Naive thymus-derived CD4-positive, alpha-beta T cell (primary cell): ENCODE results near the gene MYT1. TPM values are rescaled to one million over a fixed set of nuclear protein-coding genes. Genes with fewer than 3 reads are reported as not detected.
A peak's percentile ranks its signal among the peaks of the same experiment; 100 is the strongest.

Experiments used
- ATAC-seq: fragments of 150-1000 bp; cut with Tn5 transposase; 2 replicates; pipeline ENCODE4 v1.10.0; 2021; ENCODE audit warnings: mild to moderate bottlenecking, moderate library complexity
- CTCF ChIA-PET: fragments of 350-600 bp; sonication (Branson Sonifier 250); formaldehyde crosslinking; loops from one replicate; lab custom pipeline; 2021; ENCODE audit warnings: antibody characterized with exemption; lab: Charles Lee
- POLR2A ChIA-PET: fragments of 350-600 bp; sonication (Branson Sonifier 250); formaldehyde crosslinking; loops from one replicate; lab custom pipeline; 2021; ENCODE audit warnings: antibody characterized with exemption, inconsistent platforms; lab: Charles Lee
- DNase-seq, 9 donors: peaks; one replicate each; pipeline versions ENCODE4 v3.0.0 to v3.0.0-alpha.2; 2020 to 2022; ENCODE audit warnings: mixed read lengths in 1 of 9
- H3K27ac ChIP-seq: one replicate; pipeline ENCODE4 v1.7.0; 2013; ENCODE audit warnings: mild to moderate bottlenecking, low read depth, low read length, moderate library complexity
- H3K27me3 ChIP-seq, 2 donors: one replicate each; pipeline ENCODE4 v1.7.0; 2013; ENCODE audit warnings: low read length in 2 of 2, mild to moderate bottlenecking in 2 of 2, moderate library complexity in 2 of 2; ENCODE audit not compliant: control insufficient read depth in 2 of 2, insufficient read depth in 2 of 2
- H3K36me3 ChIP-seq, 3 experiments: 1 replicate in 2 of 3; 2 replicates in 1 of 3; pipeline ENCODE4 v1.7.0; 2013; ENCODE audit warnings: low read length in 3 of 3, mild to moderate bottlenecking in 3 of 3, moderate library complexity in 1 of 3; ENCODE audit not compliant: insufficient read depth in 3 of 3, control insufficient read depth in 2 of 3
- H3K4me1 ChIP-seq, 2 donors: one replicate each; pipeline ENCODE4 v1.7.0; 2013; ENCODE audit warnings: low read length in 2 of 2, mild to moderate bottlenecking in 2 of 2, moderate library complexity in 1 of 2; ENCODE audit not compliant: control insufficient read depth in 2 of 2, insufficient read depth in 2 of 2
- H3K4me3 ChIP-seq: 2 replicates; pipeline ENCODE4 v1.7.0; 2013; ENCODE audit warnings: mild to moderate bottlenecking, low read length
- H3K9me3 ChIP-seq, 3 experiments: 1 replicate in 2 of 3; 2 replicates in 1 of 3; pipeline ENCODE4 v1.7.0; 2013; ENCODE audit warnings: low read length in 3 of 3; ENCODE audit not compliant: control insufficient read depth in 2 of 3
- H3K27ac Mint-ChIP-seq, 9 donors: one replicate each; pipeline ENCODE4 v1.8.0; 2020 to 2022; ENCODE audit warnings: mixed read lengths in 9 of 9, mild to moderate bottlenecking in 8 of 9, moderate library complexity in 5 of 9, inconsistent platforms in 2 of 9
- H3K27me3 Mint-ChIP-seq, 5 donors: one replicate each; pipeline ENCODE4 v1.8.0; 2021 to 2022; ENCODE audit warnings: mixed read lengths in 5 of 5, mild to moderate bottlenecking in 1 of 5
- H3K36me3 Mint-ChIP-seq, 5 donors: one replicate each; pipeline ENCODE4 v1.8.0; 2020 to 2022; ENCODE audit warnings: mixed read lengths in 5 of 5, mild to moderate bottlenecking in 3 of 5, inconsistent platforms in 1 of 5
- H3K4me1 Mint-ChIP-seq, 7 donors: one replicate each; pipeline ENCODE4 v1.8.0; 2020 to 2022; ENCODE audit warnings: mixed read lengths in 7 of 7, mild to moderate bottlenecking in 3 of 7, inconsistent platforms in 1 of 7
- H3K4me3 Mint-ChIP-seq, 10 donors: one replicate each; pipeline ENCODE4 v1.8.0; 2020 to 2022; ENCODE audit warnings: mild to moderate bottlenecking in 10 of 10, mixed read lengths in 10 of 10, moderate library complexity in 6 of 10, inconsistent platforms in 2 of 10
- H3K9me3 Mint-ChIP-seq, 11 donors: one replicate each; pipeline ENCODE4 v1.8.0; 2020 to 2022; ENCODE audit warnings: mixed read lengths in 11 of 11, mild to moderate bottlenecking in 4 of 11, inconsistent platforms in 1 of 11, moderate library complexity in 1 of 11
- intact Hi-C, 2 donors: fragments of 100-400 bp; cut with micrococcal nuclease; formaldehyde crosslinking; loops; one replicate each; pipeline ENCODE4 v1.15.1; 2023
- polyA plus RNA-seq, 2 donors: library from polyadenylated mRNA; unstranded; fragments of 300-500 nt; fragmentation: Illumina TruSeq; gene quantifications; one replicate each; pipeline ENCODE4 v1.2.3, GENCODE V29; 2021
- total RNA-seq, 6 experiments: library from RNA in 5 of 6; stranded (reverse) in 5 of 6; gene quantifications; 1 replicate in 5 of 6; 2 replicates in 1 of 6; pipeline ENCODE4 v1.2.3 and lab custom pipeline; 2021 to 2026

MYT1 gene
- total and polyA plus RNA-seq, 7 experiments from 2014 or later: not detected

DNA sequence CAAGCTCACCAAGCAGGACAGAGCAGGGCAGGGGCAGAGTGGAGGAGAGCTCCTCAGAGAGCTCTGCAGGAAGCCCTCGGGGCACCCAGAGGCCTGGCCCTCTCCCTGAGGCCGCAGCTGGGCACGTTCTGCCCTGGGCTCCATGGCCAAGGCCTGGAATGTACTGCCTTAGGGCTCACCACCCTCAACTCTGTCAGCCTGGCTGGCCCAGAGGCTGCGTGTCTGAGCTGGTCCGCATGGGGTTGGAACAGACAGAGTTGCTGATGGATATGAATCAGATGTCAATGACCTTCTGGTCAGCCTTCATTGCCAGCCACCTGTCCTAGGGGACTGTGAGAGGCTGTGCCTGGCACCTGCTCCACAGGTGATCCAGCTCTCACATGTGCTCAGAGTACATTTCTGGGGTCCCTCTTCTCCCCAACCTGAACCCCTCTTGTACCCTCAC lies 58.1 kb downstream of the MYT1 start:
- H3K36me3 Mint-ChIP-seq: no peaks in the 10 kb centered on the region

DNA sequence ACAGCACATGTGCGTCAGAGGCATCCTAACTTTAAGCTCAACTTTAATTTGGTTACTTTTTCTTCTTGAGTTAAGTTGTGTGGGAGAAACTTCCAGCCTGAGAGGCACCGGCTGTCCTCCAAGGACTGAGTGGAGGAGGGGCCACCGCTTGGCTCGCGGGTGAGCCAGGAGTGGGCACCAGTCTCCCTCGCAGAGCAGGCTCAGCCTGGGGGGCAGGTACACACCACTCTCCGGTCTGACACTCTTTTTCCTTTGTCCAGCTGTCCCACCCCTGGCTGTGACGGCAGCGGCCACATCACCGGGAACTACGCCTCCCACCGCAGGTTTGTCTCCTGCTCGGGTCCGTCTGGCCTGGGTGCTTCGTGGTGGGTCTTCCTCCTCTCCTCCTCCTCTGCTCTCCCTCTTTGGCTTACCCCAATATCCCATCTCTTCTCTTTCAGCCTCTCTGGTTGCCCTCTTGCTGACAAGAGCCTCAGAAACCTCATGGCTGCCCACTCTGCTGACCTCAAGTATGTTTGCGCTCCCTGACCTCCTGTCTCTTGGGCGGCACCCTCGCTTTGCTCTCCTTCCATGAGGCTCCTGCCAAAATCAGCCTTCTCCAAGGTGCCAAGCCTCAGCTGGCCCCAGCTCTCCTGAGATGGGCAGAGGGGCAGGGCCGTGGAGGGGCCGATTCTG lies 58.7 kb downstream of the MYT1 start:
- Histone ChIP-seq H3K36me3 (no peaks in the 10 kb centered on the region), H3K27ac (no peak overlapping the region), H3K9me3 (no peaks in the 10 kb centered on the region), H3K4me1 (peaks cover 7 to 13% of the 10 kb centered on the region in 2 donors), H3K27me3 (no peaks in the 10 kb centered on the region), H3K4me3 (no peak overlapping the region)
- intact Hi-C loops: no loop called here
- DNase-seq: no peak
- ChIA-PET POLR2A (no interaction called here), CTCF (no interaction called here)
- Mint-ChIP-seq H3K4me3 (no peak overlapping the region), H3K36me3 (no peaks in the 10 kb centered on the region), H3K4me1 (peaks cover 2 to 19% (median 12%) of the 10 kb centered on the region in 7 donors), H3K27me3 (no peaks in the 10 kb centered on the region), H3K27ac (no peak overlapping the region), H3K9me3 (no peaks in the 10 kb centered on the region)
- no peak for ATAC-seq

More for the DNA sequence above, 58.1 kb downstream of the MYT1 start:
- no peaks in the 10 kb centered on the region for H3K36me3 ChIP-seq
- no peak overlapping the region for H3K4me3 Mint-ChIP-seq
- no peak overlapping the region for H3K27ac Mint-ChIP-seq
- H3K4me1 ChIP-seq: peaks cover 7 to 10% of the 10 kb centered on the region in 2 donors
- DNase-seq (no peak), ATAC-seq (no peak)
- ChIA-PET CTCF (no interaction called here), POLR2A (no interaction called here)
- H3K27ac ChIP-seq: no peak overlapping the region
- peaks cover 0 to 16% (median 10%) of the 10 kb centered on the region in 7 donors for H3K4me1 Mint-ChIP-seq
- H3K9me3 ChIP-seq: no peaks in the 10 kb centered on the region
- no peak overlapping the region for H3K4me3 ChIP-seq
- no peaks in the 10 kb centered on the region for H3K9me3 Mint-ChIP-seq
- no peaks in the 10 kb centered on the region for H3K27me3 Mint-ChIP-seq
- H3K27me3 ChIP-seq: no peaks in the 10 kb centered on the region
- intact Hi-C loops: no loop called here

DNA sequence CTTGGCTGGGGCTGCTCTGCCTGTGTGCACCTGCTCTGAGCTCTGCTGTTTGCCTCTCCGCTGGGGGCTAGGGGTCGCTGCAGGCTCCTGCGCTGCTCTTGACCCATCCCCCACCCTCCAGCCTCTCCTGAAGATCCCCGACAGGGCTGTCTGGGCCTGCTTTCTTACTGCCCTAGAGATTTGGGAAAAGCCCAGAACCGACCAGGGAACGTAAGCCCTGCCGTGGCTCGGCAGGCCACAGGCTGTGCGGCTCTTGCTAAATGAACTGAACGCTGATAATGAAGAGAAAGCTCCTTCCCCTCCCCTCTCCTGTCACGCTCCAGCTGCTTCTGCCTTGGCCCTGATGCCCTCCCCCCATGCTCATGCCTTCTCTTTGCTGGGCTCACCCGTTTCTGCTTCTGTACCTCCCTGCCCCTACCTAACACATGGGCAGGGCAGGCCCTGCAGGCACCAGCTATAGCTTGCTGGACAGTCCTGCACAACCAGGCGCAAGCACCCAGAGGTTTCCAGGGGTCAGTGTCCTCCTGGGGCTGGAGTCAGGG lies 59.3 kb downstream of the MYT1 start:
- CTCF ChIA-PET: no interaction called here
- ATAC-seq: no peak
- no peak for DNase-seq
- H3K27me3 ChIP-seq: no peaks in the 10 kb centered on the region
- H3K27ac Mint-ChIP-seq: no peak overlapping the region
- H3K9me3 Mint-ChIP-seq: no peaks in the 10 kb centered on the region
- no peak overlapping the region for H3K27ac ChIP-seq
- H3K27me3 Mint-ChIP-seq: no peaks in the 10 kb centered on the region
- intact Hi-C loops: no loop called here
- no peak overlapping the region for H3K4me3 Mint-ChIP-seq
- H3K4me1 ChIP-seq: peaks cover 7 to 16% of the 10 kb centered on the region in 2 donors
- H3K4me3 ChIP-seq: no peak overlapping the region
- H3K4me1 Mint-ChIP-seq: peaks cover 2 to 22% (median 15%) of the 10 kb centered on the region in 7 donors
- H3K36me3 ChIP-seq: no peaks in the 10 kb centered on the region
- H3K9me3 ChIP-seq: no peaks in the 10 kb centered on the region
- no peaks in the 10 kb centered on the region for H3K36me3 Mint-ChIP-seq
- POLR2A ChIA-PET: no interaction called here

DNA sequence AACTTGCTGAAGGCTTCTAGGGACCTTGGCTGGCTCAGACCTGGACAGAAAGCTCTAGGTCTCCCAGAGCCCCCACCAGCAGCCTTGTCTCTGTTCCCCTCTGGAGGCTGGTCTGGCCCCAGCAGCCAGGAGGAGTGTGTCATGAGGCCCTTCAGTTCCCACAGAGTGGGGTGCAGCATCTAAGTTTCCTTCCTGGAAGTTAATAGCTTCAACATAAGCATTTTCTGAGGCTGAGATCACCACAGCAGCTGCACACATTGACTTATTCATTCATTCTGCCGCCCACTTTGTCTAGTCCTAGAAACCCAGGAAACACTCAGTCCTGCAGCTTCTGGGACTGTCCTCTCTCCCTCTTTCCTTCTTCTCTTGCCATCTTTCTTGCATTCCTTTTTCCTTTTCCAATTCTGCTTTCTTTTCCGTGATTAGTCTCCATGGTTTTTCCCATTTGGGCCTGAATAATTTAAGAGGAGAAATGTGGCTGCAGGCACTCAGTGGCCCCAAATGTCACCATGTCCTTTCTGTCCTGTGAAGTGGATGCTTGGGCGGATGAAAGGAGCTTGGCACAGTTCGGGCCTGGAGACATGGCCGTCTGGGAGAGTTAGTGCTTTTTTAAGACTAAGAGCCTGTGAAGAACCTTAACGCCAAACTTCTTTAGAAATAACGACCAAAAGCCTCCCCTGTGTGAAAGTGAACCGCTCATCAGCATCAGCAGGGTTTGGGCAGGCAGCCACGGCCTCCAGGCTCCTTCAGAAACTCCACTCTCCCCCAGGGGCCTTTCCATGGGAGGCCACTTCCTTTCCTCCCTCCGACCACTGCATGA lies 60.3 kb downstream of the MYT1 start:
- H3K27ac Mint-ChIP-seq: peak overlapping the region in 1 of 9 donors; percentile 67
- peaks cover 7 to 16% of the 10 kb centered on the region in 2 donors for H3K4me1 ChIP-seq

DNA sequence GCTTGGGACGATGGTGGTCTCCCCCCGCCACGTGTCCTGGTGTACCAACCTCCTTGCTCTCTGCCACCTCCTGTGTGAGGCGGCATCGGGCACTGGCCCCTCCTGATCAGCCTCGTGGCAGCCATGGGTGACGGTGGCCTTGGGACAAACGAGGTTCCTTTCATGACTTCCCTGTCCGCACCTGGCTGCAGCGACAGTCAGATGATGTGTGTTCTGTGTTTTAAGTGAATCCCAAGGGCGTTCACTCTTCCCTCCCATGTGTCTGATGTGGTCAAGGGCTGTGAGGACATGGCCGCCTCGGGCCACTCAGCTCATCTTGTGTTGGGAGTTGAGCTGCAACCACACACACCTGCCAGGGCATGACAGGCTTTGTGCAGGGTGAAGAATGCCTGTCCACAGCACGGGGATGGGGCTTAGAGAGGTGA lies 60.9 kb downstream of the MYT1 start:
- Mint-ChIP-seq H3K27me3 (no peaks in the 10 kb centered on the region), H3K27ac (no peak overlapping the region), H3K4me3 (no peak overlapping the region), H3K9me3 (no peaks in the 10 kb centered on the region), H3K4me1 (peaks cover 2 to 22% (median 15%) of the 10 kb centered on the region in 7 donors), H3K36me3 (no peaks in the 10 kb centered on the region)
- H3K27ac ChIP-seq: no peak overlapping the region
- H3K36me3 ChIP-seq: no peaks in the 10 kb centered on the region
- no peaks in the 10 kb centered on the region for H3K9me3 ChIP-seq
- intact Hi-C loops: no loop called here
- H3K4me1 ChIP-seq: peaks cover 7 to 16% of the 10 kb centered on the region in 2 donors
- ChIA-PET CTCF (no interaction called here), POLR2A (no interaction called here)
- no peaks in the 10 kb centered on the region for H3K27me3 ChIP-seq
- DNase-seq (no peak), ATAC-seq (no peak)
- no peak overlapping the region for H3K4me3 ChIP-seq

More for the DNA sequence above, 60.3 kb downstream of the MYT1 start:
- intact Hi-C loops: no loop called here
- no peaks in the 10 kb centered on the region for H3K9me3 ChIP-seq
- ATAC-seq (no peak), DNase-seq (no peak)
- no peak overlapping the region for H3K4me3 ChIP-seq
- peaks cover 2 to 22% (median 15%) of the 10 kb centered on the region in 7 donors for H3K4me1 Mint-ChIP-seq
- POLR2A ChIA-PET: interaction anchor here (0.6 kb wide), 1 partner anchor 29 kb away, joined by 3 read pairs; no protein-coding TSS in a partner anchor
- H3K9me3 Mint-ChIP-seq: no peaks in the 10 kb centered on the region
- no peak overlapping the region for H3K4me3 Mint-ChIP-seq
- no peaks in the 10 kb centered on the region for H3K27me3 Mint-ChIP-seq
- H3K36me3 Mint-ChIP-seq: no peaks in the 10 kb centered on the region
- CTCF ChIA-PET: no interaction called here
- H3K27me3 ChIP-seq: no peaks in the 10 kb centered on the region
- no peaks in the 10 kb centered on the region for H3K36me3 ChIP-seq
- no peak overlapping the region for H3K27ac ChIP-seq

DNA sequence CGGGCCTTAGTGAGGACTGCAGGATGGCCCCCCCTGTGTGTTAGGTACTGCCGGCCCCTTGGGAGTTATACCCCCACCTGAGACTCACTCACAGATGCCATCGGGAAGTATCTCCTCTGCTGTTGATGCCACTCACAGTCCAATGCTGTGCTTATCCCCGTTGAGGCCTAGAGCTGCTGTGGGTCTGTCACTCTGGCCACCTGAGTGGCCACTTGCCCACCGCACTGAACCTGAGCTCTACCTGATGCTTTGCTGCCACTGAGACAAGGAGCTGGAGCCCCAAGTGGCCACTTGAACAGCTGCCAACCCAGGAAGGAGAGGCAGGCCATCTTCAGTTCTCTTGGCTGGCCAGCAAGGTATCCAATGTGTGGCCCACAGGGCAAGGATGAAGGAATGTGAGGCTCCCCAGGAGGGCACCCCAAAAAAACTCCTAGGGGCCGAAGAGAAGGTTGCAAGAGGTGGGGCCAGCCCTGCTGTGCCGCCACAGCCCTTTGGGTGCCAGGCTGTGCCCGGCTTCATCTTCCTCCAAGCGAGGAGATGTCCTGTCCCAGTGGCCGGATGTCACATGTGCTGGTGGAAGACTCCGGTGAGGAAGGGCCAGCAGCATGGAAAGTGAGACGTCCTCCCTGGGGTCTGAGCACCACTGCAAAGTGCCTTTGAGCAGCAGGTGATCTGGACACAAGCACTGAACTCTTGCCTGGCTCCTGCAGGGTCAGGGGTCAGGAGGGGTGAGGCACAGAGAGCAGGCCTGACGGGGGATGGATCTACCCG lies 61.8 kb downstream of the MYT1 start:
- Mint-ChIP-seq H3K4me1 (peaks cover 2 to 22% (median 15%) of the 10 kb centered on the region in 7 donors), H3K27ac (peak overlapping the region in 2 of 9 donors; percentile 10 to 56), H3K27me3 (no peaks in the 10 kb centered on the region), H3K9me3 (no peaks in the 10 kb centered on the region), H3K36me3 (no peaks in the 10 kb centered on the region), H3K4me3 (peak overlapping the region in 1 of 10 donors; percentile 12)
- intact Hi-C loops: no loop called here
- Histone ChIP-seq H3K9me3 (no peaks in the 10 kb centered on the region), H3K36me3 (no peaks in the 10 kb centered on the region), H3K27ac (no peak overlapping the region), H3K4me1 (peaks cover 7 to 16% of the 10 kb centered on the region in 2 donors), H3K27me3 (no peaks in the 10 kb centered on the region), H3K4me3 (no peak overlapping the region)
- ChIA-PET POLR2A (no interaction called here), CTCF (no interaction called here)
- DNase-seq (no peak), ATAC-seq (no peak)
